HepG2 (cell line): ENCODE data around the gene SLC39A8. TPM values are rescaled to one million over a fixed set of nuclear protein-coding genes. Genes with fewer than 3 reads are reported as not detected.

Source experiments
- CENPT ChIP-seq: sonication (generic); formaldehyde crosslinking; IDR thresholded peaks from 2 replicates; pipeline ENCODE4 v1.8.0; 2022; ENCODE audit warnings: low read depth, mild to moderate bottlenecking, moderate library complexity, missing genetic modification reagents
- CSRNP2 ChIP-seq: sonication (generic); formaldehyde crosslinking; conservative IDR thresholded peaks from 2 replicates; pipeline ENCODE4 v1.8.0; 2022; ENCODE audit warnings: low read depth, missing genetic modification reagents
- DDIT3 ChIP-seq: sonication (generic); formaldehyde crosslinking; IDR thresholded peaks from 2 replicates; pipeline ENCODE4 v1.4.0; 2020; ENCODE audit warnings: mild to moderate bottlenecking, missing genetic modification reagents
- DRAP1 ChIP-seq: IDR thresholded peaks from 2 replicates; pipeline ENCODE4 v1.6.1; 2016; ENCODE audit warnings: missing genetic modification reagents, missing compliant biosample characterization
- FOXC1 ChIP-seq: sonication (generic); formaldehyde crosslinking; IDR thresholded peaks from 2 replicates; pipeline ENCODE4 v1.8.0; 2022; ENCODE audit warnings: mild to moderate bottlenecking, missing genetic modification reagents, borderline replicate concordance
- KLF11 ChIP-seq: IDR thresholded peaks from 2 replicates; pipeline ENCODE4 v1.6.1; 2016; ENCODE audit warnings: missing compliant biosample characterization
- MAF1 ChIP-seq: sonication (generic); formaldehyde crosslinking; IDR thresholded peaks from 2 replicates; pipeline ENCODE4 v1.5.0; 2020; ENCODE audit warnings: missing genetic modification reagents, borderline replicate concordance
- RNF219 ChIP-seq: sonication (generic); formaldehyde crosslinking; IDR thresholded peaks from 2 replicates; pipeline ENCODE4 v1.5.0; 2020; ENCODE audit warnings: mild to moderate bottlenecking, missing genetic modification reagents
- STAT5B ChIP-seq: sonication (generic); formaldehyde crosslinking; IDR thresholded peaks from 2 replicates; pipeline ENCODE4 v1.4.0; 2020; ENCODE audit warnings: missing genetic modification reagents
- WIZ ChIP-seq: sonication (generic); formaldehyde crosslinking; IDR thresholded peaks from 2 replicates; pipeline ENCODE4 v1.5.1; 2020; ENCODE audit warnings: mild to moderate bottlenecking, missing genetic modification reagents
- ZFP36L2 ChIP-seq: sonication (generic); formaldehyde crosslinking; IDR thresholded peaks from 2 replicates; pipeline ENCODE4 v1.4.0; 2020; ENCODE audit warnings: missing genetic modification reagents
- ZGPAT ChIP-seq: IDR thresholded peaks from 2 replicates; pipeline ENCODE4 v1.6.1; 2016; ENCODE audit warnings: mild to moderate bottlenecking
- ZKSCAN1 ChIP-seq: fragments of 150-350 bp; IDR thresholded peaks from 2 replicates; pipeline ENCODE4 v1.6.1; 2014; ENCODE audit warnings: low read length
- ZNF44 ChIP-seq: sonication (generic); formaldehyde crosslinking; IDR thresholded peaks from 2 replicates; pipeline ENCODE4 v1.5.1; 2020; ENCODE audit warnings: mild to moderate bottlenecking, missing genetic modification reagents
- ZNF501 ChIP-seq: sonication (generic); formaldehyde crosslinking; IDR thresholded peaks from 2 replicates; pipeline ENCODE4 v1.5.1; 2020; ENCODE audit warnings: mild to moderate bottlenecking, moderate library complexity, missing genetic modification reagents
- ZNF569 ChIP-seq: sonication (generic); formaldehyde crosslinking; IDR thresholded peaks from 2 replicates; pipeline ENCODE4 v1.5.0; 2020; ENCODE audit warnings: mild to moderate bottlenecking, missing genetic modification reagents, moderate library complexity, borderline replicate concordance
- ZNF609 ChIP-seq: sonication (generic); formaldehyde crosslinking; IDR thresholded peaks from 2 replicates; pipeline ENCODE4 v1.4.0; 2020; ENCODE audit warnings: mild to moderate bottlenecking, missing genetic modification reagents, borderline replicate concordance
- ZNF75D ChIP-seq: sonication (generic); formaldehyde crosslinking; IDR thresholded peaks from 2 replicates; pipeline ENCODE4 v1.8.1; 2023; ENCODE audit warnings: missing genetic modification reagents, mild to moderate bottlenecking, borderline replicate concordance
- polyA plus RNA-seq, 8 experiments: library from polyadenylated mRNA; depleted of rRNA in 3 of 8; stranded (reverse) in 7 of 8; unstranded in 1 of 8; fragments of >200 nt; fragmentation: Illumina TruSeq in 4 of 8; extraction: Trizol in 4 of 8; gene quantifications; 2 replicates each; pipeline versions ENCODE4 v1.2.1 to v1.2.3, GENCODE V29; 2011 to 2016; ENCODE audit warnings: low read depth in 4 of 8, missing spikeins in 1 of 8, mixed read lengths in 1 of 8; ENCODE audit not compliant: insufficient read depth in 1 of 8
- total RNA-seq, 5 experiments: library from RNA; depleted of rRNA; stranded (reverse); fragments of >200 nt; fragmentation: Illumina TruSeq; extraction: Trizol; gene quantifications; 2 replicates each; pipeline ENCODE4 v1.2.3, GENCODE V29; 2016; ENCODE audit warnings: low read depth in 1 of 5

Gene SLC39A8
- total and polyA plus RNA-seq, 2 of the 13 experiments (the other 11 are each of a cell fraction or from before 2014, with no cell fraction given), result 0.22 to 0.38 TPM

GRCh38 chr4:102344954-102345794 lies at the start of gene SLC39A8 (continued):
- TF ChIP-seq DRAP1 (CRISPR knock-in tag), result no peak
- TF ChIP-seq STAT5B, result no peak
- TF ChIP-seq WIZ (CRISPR knock-in tag), result no peak
- no peak for TF ChIP-seq DDIT3 (CRISPR knock-in tag)
- no peak for TF ChIP-seq ZFP36L2
- peak; percentile 56; the same call in 1 of the 2 replicates for TF ChIP-seq KLF11 (CRISPR knock-in tag)
- no peak; the same call in 1 of the 2 replicates for TF ChIP-seq ZNF609 (CRISPR knock-in tag)
- no peak for TF ChIP-seq RNF219 (CRISPR knock-in tag)
- no peak for TF ChIP-seq ZNF75D
- no peak for TF ChIP-seq CENPT
- no peak; the same call in 1 of the 2 replicates for TF ChIP-seq ZNF44
- peak; percentile 47 for TF ChIP-seq ZNF501
- TF ChIP-seq ZNF569 (CRISPR knock-in tag), result no peak
- no peak for TF ChIP-seq ZGPAT (CRISPR knock-in tag)
- TF ChIP-seq CSRNP2 (CRISPR knock-in tag), result no peak
- no peak for TF ChIP-seq ZKSCAN1
- 0 out of 2 replicates have a peak, but pooled peaks have one; percentile 34 for TF ChIP-seq FOXC1 (CRISPR knock-in tag)
- TF ChIP-seq MAF1 (CRISPR knock-in tag), result no peak
